ENCODE measurements around the gene PPY. TPM values are rescaled to one million over a fixed set of nuclear protein-coding genes. Genes with fewer than 3 reads are reported as not detected.

Gene PPY
- total RNA-seq, 1 experiment from 2014 or later: not detected

DNA sequence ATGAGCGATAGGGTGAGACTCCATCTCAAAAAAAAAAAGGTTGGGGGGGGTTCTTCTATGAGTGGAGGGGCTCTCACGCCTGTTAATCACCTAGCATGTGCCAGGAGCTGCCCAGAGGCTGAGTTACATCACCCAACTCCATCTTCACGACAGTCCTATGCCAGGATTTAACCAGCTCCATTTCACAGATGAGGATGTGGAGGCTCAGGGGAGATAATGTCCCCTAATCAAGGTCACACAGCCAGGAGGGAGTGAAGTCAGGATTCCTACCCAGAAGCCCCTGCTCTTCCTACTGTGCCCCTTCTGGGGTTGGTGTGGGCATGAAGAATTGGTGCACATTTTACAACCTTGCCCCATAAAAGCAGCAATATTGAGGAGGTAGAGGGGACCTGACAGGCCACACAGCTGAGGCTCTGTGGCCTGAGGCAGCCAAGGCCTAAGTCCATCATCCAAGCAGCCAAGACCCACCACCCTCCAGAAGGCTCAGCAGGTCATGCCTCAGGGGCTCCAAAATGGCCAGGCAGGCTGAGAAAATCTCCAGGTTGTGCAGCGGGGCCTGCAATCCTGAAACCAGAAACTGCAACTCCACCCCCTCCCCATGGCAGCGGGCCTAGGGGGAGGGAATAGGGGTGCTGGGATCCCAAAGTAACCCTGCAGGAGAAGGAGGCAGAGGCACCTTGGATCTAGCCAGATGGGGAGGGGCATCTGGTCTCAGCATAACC lies 6.9 kb downstream of the PPY start:
- H3K27ac ChIP-seq (ENCODE audit: insufficient read length, low read depth, low read length): no peak overlapping the region
- no peak overlapping the region; a peak in 1 of 5 replicates for H3K4me3 Mint-ChIP-seq
- no peaks in the 10 kb centered on the region for H3K9me3 ChIP-seq (ENCODE audit: control insufficient read depth, low read depth, low read length)
- H3K27me3 ChIP-seq (ENCODE audit: insufficient read depth, low read length): peaks cover 4% of the 10 kb centered on the region
- H3K36me3 Mint-ChIP-seq (ENCODE audit: insufficient read depth in 1 of 3, low read depth in 3 of 3): no peaks in the 10 kb centered on the region
- H3K23ac ChIP-seq (ENCODE audit: insufficient read length, low read depth, low read length): no peak overlapping the region
- H3T11ph ChIP-seq (ENCODE audit: low read length): no peak overlapping the region
- no peaks in the 10 kb centered on the region for H3K79me2 ChIP-seq (ENCODE audit: insufficient read depth, low read length)
- no peaks in the 10 kb centered on the region for H3K9me3 Mint-ChIP-seq
- no peak overlapping the region for H2AK5ac ChIP-seq (ENCODE audit: insufficient read length, low read length)
- peaks cover 0 to 9% of the 10 kb centered on the region in 2 experiments; a peak in 3 of 4 replicates for H3K4me1 Mint-ChIP-seq
- no peaks in the 10 kb centered on the region for H3K23me2 ChIP-seq (ENCODE audit: insufficient read length, low read depth, low read length, poor library complexity, severe bottlenecking)
- H3K79me1 ChIP-seq (ENCODE audit: insufficient read depth, low read depth, low read length, poor library complexity, severe bottlenecking): no peaks in the 10 kb centered on the region
- peaks cover 56% of the 10 kb centered on the region for H3K27me3 Mint-ChIP-seq (ENCODE audit: low read depth)
- no peak overlapping the region for H2BK20ac ChIP-seq (ENCODE audit: low read depth, low read length, poor library complexity, severe bottlenecking)
- H4K5ac ChIP-seq (ENCODE audit: insufficient read length, low read depth, low read length): no peak overlapping the region
- no peaks in the 10 kb centered on the region for H4K20me1 ChIP-seq (ENCODE audit: control insufficient read depth, insufficient read depth, insufficient read length)
- no peak overlapping the region for H4K91ac ChIP-seq (ENCODE audit: insufficient read length, low read depth, low read length)
- no peak for DNase-seq
- no peak overlapping the region for H2AFZ ChIP-seq (ENCODE audit: low read length)
- H2BK12ac ChIP-seq (ENCODE audit: insufficient read length, low read depth, low read length): no peak overlapping the region
- H3K56ac ChIP-seq (ENCODE audit: insufficient read length, low read depth, low read length): no peak overlapping the region
- no peak overlapping the region for H3K9ac ChIP-seq (ENCODE audit: extremely low read depth, insufficient read length, low read length)
- no peak overlapping the region for H3K4ac ChIP-seq (ENCODE audit: low read depth, low read length)
- no peak overlapping the region for H2BK120ac ChIP-seq (ENCODE audit: low read depth, low read length, poor library complexity, severe bottlenecking)
- H3K18ac ChIP-seq (ENCODE audit: insufficient read length, low read depth, low read length): no peak overlapping the region
- TF ChIP-seq, protein P1, sequence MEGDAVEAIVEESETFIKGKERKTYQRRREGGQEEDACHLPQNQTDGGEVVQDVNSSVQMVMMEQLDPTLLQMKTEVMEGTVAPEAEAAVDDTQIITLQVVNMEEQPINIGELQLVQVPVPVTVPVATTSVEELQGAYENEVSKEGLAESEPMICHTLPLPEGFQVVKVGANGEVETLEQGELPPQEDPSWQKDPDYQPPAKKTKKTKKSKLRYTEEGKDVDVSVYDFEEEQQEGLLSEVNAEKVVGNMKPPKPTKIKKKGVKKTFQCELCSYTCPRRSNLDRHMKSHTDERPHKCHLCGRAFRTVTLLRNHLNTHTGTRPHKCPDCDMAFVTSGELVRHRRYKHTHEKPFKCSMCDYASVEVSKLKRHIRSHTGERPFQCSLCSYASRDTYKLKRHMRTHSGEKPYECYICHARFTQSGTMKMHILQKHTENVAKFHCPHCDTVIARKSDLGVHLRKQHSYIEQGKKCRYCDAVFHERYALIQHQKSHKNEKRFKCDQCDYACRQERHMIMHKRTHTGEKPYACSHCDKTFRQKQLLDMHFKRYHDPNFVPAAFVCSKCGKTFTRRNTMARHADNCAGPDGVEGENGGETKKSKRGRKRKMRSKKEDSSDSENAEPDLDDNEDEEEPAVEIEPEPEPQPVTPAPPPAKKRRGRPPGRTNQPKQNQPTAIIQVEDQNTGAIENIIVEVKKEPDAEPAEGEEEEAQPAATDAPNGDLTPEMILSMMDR (conservative IDR thresholded peaks at IDR 0.05): no peak
- no peaks in the 10 kb centered on the region for H3K4me1 ChIP-seq (ENCODE audit: insufficient read depth, low read length)
- no CpG with 5 or more reads among the region's 5 CpGs for WGBS (ENCODE audit: extremely low coverage, insufficient read length, low lambda C conversion rate)
- no peak overlapping the region for H2BK15ac ChIP-seq (ENCODE audit: low read depth, low read length)
- no peak overlapping the region for H3K27ac Mint-ChIP-seq
- H4K8ac ChIP-seq (replicated peaks; ENCODE audit: insufficient read length, low read depth, low read length): no peak overlapping the region
- no peak overlapping the region for H3K14ac ChIP-seq (ENCODE audit: insufficient read depth, low read length)
- no peak overlapping the region for H3K4me2 ChIP-seq (ENCODE audit: insufficient read depth, insufficient read length, low read length)
- no peak overlapping the region for H2BK5ac ChIP-seq (ENCODE audit: insufficient read length, low read length)

All from H9 (cell line).